Measurements from ENCODE around the gene C12orf76.

Gene C12orf76

GRCh38 chr12:110002676-110003515 lies 45.4 kb downstream of the C12orf76 start:
- DNase-seq = no peak
- Histone ChIP-seq H3K4me1 (no peaks in the 10 kb centered on the region), H3K36me3 (no peaks in the 10 kb centered on the region), H3K27me3 (no peaks in the 10 kb centered on the region), H3K4me3 (ENCODE audit: low read depth, low read length) (no peak overlapping the region), H3K9me3 (no peaks in the 10 kb centered on the region)
- TF ChIP-seq CTCF (IDR thresholded peaks at IDR 0.05; ENCODE audit: low read depth, low read length) = no peak

GRCh38 chr12:110001596-110001995 lies 46.7 kb downstream of the C12orf76 start:
- TF ChIP-seq CTCF (IDR thresholded peaks at IDR 0.05; ENCODE audit: low read depth, low read length) = no peak
- Histone ChIP-seq H3K4me3 (ENCODE audit: low read depth, low read length) (no peak overlapping the region), H3K36me3 (no peaks in the 10 kb centered on the region), H3K4me1 (no peaks in the 10 kb centered on the region), H3K27me3 (no peaks in the 10 kb centered on the region), H3K9me3 (no peaks in the 10 kb centered on the region)
- no peak for DNase-seq

- TF ChIP-seq CTCF (IDR thresholded peaks at IDR 0.05; ENCODE audit: low read depth, low read length) = no peak
- Histone ChIP-seq H3K36me3 (no peaks in the 10 kb centered on the region), H3K4me1 (no peaks in the 10 kb centered on the region), H3K27me3 (no peaks in the 10 kb centered on the region), H3K4me3 (ENCODE audit: low read depth, low read length) (peak overlapping the region; percentile 55), H3K9me3 (no peaks in the 10 kb centered on the region)
- DNase-seq = no peak
Observed at GRCh38 chr12:109999983-110000505, 48.3 kb downstream of the C12orf76 start.

GRCh38 chr12:109999649-109999971 lies 48.7 kb downstream of the C12orf76 start:
- TF ChIP-seq CTCF (IDR thresholded peaks at IDR 0.05; ENCODE audit: low read depth, low read length) = no peak
- Histone ChIP-seq H3K4me3 (ENCODE audit: low read depth, low read length) (peak overlapping the region; percentile 55), H3K4me1 (no peaks in the 10 kb centered on the region), H3K27me3 (no peaks in the 10 kb centered on the region), H3K9me3 (no peaks in the 10 kb centered on the region), H3K36me3 (no peaks in the 10 kb centered on the region)
- DNase-seq = no peak

- H3K27me3 ChIP-seq = no peaks in the 10 kb centered on the region
Observed at GRCh38 chr12:109998904-109999648, 49.2 kb downstream of the C12orf76 start, which contains the start of gene ANKRD13A. Gene ANKRD13A (plus strand): TSS chr12:109999430. CDS start chr12:109999689, 259 bp downstream.

More at GRCh38 chr12:109998904-109999648, 49.2 kb downstream of the C12orf76 start, which contains the start of gene ANKRD13A:
- DNase-seq = peak; percentile 87
- H3K4me3 ChIP-seq (ENCODE audit: low read depth, low read length) = peak within 1 kb of the TSS; percentile 55
- H3K9me3 ChIP-seq = no peaks in the 10 kb centered on the region
- H3K4me1 ChIP-seq = no peaks in the 10 kb centered on the region
- H3K36me3 ChIP-seq = no peaks in the 10 kb centered on the region
- TF ChIP-seq CTCF (IDR thresholded peaks at IDR 0.05; ENCODE audit: low read depth, low read length) = no peak
